ENCODE measurements around the gene RTN4RL1. TPM values are rescaled to one million over a fixed set of nuclear protein-coding genes. Genes with fewer than 3 reads are reported as not detected.

The RTN4RL1 gene
- total RNA-seq, 1 experiment from 2014 or later: not detected

DNA sequence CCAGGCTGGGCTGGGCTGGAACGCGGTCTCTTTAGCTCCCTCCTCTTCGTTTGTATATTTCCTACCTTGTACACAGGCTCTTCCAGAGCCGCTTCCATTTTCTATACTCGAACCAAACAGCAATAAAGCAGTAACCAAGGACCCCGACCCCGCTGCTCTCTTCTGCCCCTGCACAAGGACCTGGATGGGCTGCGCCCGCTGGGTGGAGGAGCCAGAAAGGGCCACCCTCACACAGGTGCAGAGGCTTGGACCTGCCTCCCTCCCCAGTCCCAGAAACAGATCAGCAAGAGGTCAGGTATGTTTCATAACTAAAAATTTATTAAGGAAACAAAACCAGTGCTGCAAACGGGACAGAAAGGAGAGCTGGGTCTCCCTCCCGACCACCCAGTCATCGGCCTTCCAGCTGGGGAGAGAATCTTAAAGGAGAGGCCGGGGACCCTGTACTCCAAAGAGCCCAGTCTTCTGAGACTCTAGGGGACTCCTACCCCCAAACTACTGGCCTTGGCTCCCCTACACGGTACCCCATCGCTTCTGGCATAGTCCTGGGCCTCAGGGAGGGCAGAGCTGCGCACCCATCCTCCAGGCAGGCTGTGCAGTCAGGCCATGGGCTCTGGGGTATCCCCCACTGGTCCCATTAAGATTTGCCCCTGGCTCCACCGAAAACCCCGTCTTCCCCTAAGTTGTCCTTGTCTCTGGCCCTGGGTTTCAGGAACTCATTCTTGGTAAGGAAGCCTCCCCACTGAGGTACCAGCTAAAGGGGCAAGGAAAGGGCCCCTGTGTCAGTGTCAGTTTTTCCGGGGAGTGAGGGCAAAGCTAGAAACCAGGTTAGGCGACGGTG is 34.6 kb upstream of the RTN4RL1 start:
- no peak for DNase-seq (ENCODE audit: low read depth)

- no peak for DNase-seq (ENCODE audit: low read depth)
Measured at GRCh38 chr17:2058586-2059546, 33.7 kb upstream of the RTN4RL1 start.

DNA sequence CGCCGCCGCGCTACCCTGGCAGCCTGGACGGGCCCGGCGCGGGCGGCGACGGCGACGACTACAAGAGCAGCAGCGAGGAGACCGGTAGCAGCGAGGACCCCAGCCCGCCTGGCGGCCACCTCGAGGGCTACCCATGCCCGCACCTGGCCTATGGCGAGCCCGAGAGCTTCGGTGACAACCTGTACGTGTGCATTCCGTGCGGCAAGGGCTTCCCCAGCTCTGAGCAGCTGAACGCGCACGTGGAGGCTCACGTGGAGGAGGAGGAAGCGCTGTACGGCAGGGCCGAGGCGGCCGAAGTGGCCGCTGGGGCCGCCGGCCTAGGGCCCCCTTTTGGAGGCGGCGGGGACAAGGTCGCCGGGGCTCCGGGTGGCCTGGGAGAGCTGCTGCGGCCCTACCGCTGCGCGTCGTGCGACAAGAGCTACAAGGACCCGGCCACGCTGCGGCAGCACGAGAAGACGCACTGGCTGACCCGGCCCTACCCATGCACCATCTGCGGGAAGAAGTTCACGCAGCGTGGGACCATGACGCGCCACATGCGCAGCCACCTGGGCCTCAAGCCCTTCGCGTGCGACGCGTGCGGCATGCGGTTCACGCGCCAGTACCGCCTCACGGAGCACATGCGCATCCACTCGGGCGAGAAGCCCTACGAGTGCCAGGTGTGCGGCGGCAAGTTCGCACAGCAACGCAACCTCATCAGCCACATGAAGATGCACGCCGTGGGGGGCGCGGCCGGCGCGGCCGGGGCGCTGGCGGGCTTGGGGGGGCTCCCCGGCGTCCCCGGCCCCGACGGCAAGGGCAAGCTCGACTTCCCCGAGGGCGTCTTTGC is 32.8 kb upstream of the RTN4RL1 start:
- DNase-seq (ENCODE audit: low read depth): no peak

DNA sequence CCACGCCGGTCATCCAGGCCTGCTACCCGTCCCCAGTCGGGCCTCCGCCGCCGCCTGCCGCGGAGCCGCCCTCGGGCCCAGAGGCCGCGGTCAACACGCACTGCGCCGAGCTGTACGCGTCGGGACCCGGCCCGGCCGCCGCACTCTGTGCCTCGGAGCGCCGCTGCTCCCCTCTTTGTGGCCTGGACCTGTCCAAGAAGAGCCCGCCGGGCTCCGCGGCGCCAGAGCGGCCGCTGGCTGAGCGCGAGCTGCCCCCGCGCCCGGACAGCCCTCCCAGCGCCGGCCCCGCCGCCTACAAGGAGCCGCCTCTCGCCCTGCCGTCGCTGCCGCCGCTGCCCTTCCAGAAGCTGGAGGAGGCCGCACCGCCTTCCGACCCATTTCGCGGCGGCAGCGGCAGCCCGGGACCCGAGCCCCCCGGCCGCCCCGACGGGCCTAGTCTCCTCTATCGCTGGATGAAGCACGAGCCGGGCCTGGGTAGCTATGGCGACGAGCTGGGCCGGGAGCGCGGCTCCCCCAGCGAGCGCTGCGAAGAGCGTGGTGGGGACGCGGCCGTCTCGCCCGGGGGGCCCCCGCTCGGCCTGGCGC is 32.1 kb upstream of the RTN4RL1 start:
- DNase-seq (ENCODE audit: low read depth): no peak

GRCh38 chr17:2056206-2057174 is 31.4 kb upstream of the RTN4RL1 start:
- peak; percentile 11 for DNase-seq (ENCODE audit: low read depth)

GRCh38 chr17:2055292-2056205 is 30.4 kb upstream of the RTN4RL1 start:
- DNase-seq (ENCODE audit: low read depth): peak; percentile 29

GRCh38 chr17:2054512-2055291 is 29.6 kb upstream of the RTN4RL1 start, which contains the start of gene HIC1:
TSS of gene HIC1 (plus strand) at chr17:2055103. CDS start at chr17:2056691, 1,588 bp downstream.
- peak; percentile 87 for DNase-seq (ENCODE audit: low read depth)

GRCh38 chr17:2054262-2054511 is 29.1 kb upstream of the RTN4RL1 start:
- no peak for DNase-seq (ENCODE audit: low read depth)

- peak; percentile 94 for DNase-seq (ENCODE audit: low read depth)
Measured at GRCh38 chr17:2053380-2054261, 28.5 kb upstream of the RTN4RL1 start.

DNA sequence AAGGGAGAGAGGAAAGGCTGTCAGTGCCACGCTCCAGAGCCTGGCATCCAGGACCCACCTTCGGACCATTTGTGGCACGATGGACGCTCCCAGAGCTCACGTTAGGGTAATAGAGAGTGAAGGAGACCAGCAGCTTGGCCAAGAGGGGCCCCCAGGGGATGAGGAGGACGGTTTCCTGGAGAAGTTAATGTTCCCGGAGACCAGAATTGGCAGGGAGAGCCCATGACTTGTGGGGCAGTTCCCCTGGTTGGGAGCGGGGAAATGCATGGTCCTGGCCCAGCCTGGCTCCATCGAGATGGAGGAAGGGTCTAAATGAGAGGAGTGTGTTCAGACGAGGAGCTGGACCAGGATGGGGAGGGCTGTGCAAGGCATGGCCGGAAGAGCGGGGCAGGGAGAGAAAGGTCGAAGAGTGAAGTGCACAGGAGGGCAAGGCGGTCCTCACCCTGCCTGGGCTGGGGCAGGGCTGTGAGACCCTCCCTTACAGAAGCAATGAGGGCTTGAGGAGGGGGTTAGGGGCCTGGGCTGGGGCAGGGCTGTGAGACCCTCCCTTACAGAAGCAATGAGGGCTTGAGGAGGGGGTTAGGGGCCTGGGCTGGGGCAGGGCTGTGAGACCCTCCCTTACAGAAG is 26.9 kb upstream of the RTN4RL1 start:
- no peak for DNase-seq (ENCODE audit: low read depth)

GRCh38 chr17:2051061-2051932 is 26.2 kb upstream of the RTN4RL1 start:
- no peak for DNase-seq (ENCODE audit: low read depth)

DNA sequence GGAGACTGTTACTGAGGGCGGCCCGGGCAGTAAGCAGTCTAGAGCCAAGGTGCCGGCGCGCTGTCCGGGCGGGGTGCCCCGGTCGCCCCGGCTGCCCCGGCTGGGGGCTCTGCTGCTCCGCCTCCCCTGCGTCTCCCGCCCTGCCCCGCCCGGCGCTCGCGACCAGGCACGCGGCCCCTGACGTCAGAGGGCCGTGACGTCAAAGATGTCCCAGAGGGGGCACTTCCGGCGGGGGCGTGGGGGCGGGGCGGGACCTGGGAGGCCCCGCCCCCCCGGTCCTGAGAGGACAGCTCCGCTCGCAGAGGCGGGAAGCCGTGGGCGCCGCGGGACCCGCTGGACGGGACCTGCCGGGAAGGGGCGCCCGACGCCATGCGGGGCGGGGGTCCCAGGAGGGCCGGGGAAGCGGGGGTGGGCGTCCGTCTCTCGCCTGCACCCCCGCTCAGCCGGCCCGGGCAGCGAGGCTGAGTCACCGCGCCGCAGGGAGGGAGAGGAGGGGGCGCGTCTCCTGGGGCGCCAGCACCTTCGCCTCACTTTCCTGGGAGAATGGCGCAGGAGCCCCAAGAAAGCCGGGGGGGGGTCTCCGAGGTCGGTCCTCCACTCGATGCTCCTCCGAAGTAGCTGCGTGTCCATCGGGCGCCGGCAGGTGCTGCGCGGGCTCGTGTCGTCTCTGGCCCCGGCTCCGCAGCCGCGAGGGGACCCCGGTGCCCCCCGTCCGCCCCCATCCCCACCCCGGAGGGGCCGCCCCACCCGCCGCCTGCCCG is 25.3 kb upstream of the RTN4RL1 start:
- DNase-seq (ENCODE audit: low read depth): peak; percentile 82

GRCh38 chr17:2049333-2050299 is 24.5 kb upstream of the RTN4RL1 start:
- DNase-seq (ENCODE audit: low read depth): peak; percentile 87

DNA sequence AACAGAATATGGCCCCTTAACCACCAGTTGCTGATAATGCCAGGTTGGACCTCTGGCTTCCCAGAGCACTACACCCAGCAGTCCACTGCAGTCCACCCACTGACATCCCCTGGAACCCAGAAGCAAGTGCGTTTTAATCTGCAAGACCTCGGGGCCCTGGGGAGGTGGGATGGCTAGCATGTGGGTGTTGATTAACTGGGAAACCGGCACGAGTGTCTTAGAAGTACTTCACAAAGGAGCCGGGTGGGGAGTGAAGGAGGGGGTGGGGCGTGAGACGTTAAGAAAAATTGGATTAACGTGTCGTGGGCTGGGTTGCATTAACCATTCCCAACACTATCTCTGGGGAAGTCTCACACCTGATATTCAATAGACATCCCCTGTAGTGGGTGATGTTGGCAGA is 23.7 kb upstream of the RTN4RL1 start:
- DNase-seq (ENCODE audit: low read depth): no peak
